H1 (cell line): ENCODE data around the gene PATJ. TPM values are rescaled to one million over a fixed set of nuclear protein-coding genes. Genes with fewer than 3 reads are reported as not detected.

Experiments
- CTCF ChIA-PET: fragments of 300-600 bp; sonication (Branson Sonifier 250); formaldehyde crosslinking; loops from one replicate; lab custom pipeline; 2021; ENCODE audit not compliant: partially characterized antibody; lab: Charles Lee
- POLR2A ChIA-PET: fragments of 300-600 bp; sonication (Branson Sonifier 250); formaldehyde crosslinking; loops from one replicate; lab custom pipeline; 2021; ENCODE audit warnings: inconsistent platforms; ENCODE audit not compliant: partially characterized antibody; lab: Charles Lee
- DNase-seq, 2 experiments: peaks; one replicate each; pipeline versions ENCODE4 v3.0.0 to v3.0.0-alpha.2; 2010 to 2022; ENCODE audit warnings: low spot score in 2 of 2, low read depth in 1 of 2, mixed read lengths in 1 of 2
- FAIRE-seq: peaks from 2 replicates; lab custom pipeline; 2011; peaks lifted over from hg19 to GRCh38; lab: Jason Lieb, UNC
- H2AFZ ChIP-seq: 2 replicates; pipeline ENCODE4 v1.8.1; 2012; ENCODE audit warnings: low read length, inconsistent platforms
- H2AK5ac ChIP-seq: 2 replicates; pipeline ENCODE4 v1.6.1; 2013; ENCODE audit warnings: low read depth, low read length
- H2BK120ac ChIP-seq: replicated peaks from 2 replicates; pipeline ENCODE3; 2013; ENCODE audit warnings: low read depth, low read length, inconsistent platforms
- H2BK12ac ChIP-seq: 2 replicates; pipeline ENCODE4 v1.6.1; 2013; ENCODE audit warnings: low read depth, low read length
- H2BK15ac ChIP-seq: 2 replicates; pipeline ENCODE4 v1.6.1; 2013; ENCODE audit warnings: low read length
- H2BK20ac ChIP-seq: 2 replicates; pipeline ENCODE4 v1.6.1; 2013; ENCODE audit warnings: low read length
- H2BK5ac ChIP-seq: 2 replicates; pipeline ENCODE4 v1.6.1; 2013; ENCODE audit warnings: low read depth, low read length
- H3K14ac ChIP-seq: 2 replicates; pipeline ENCODE4 v1.6.1; 2013; ENCODE audit warnings: inconsistent platforms; ENCODE audit not compliant: insufficient read length
- H3K18ac ChIP-seq: 2 replicates; pipeline ENCODE4 v1.6.1; 2013; ENCODE audit warnings: low read length; ENCODE audit errors: extremely low read depth
- H3K23ac ChIP-seq: 2 replicates; pipeline ENCODE4 v1.6.1; 2013; ENCODE audit warnings: inconsistent platforms; ENCODE audit not compliant: insufficient read length
- H3K23me2 ChIP-seq: 2 replicates; pipeline ENCODE4 v1.6.1; 2013; ENCODE audit warnings: low read depth, low read length
- H3K27ac ChIP-seq: 2 replicates; pipeline ENCODE4 v1.6.1; 2011; ENCODE audit warnings: low read depth, low read length, inconsistent platforms
- H3K27me3 ChIP-seq, 4 experiments: replicated peaks in 1 of 4; 1 replicate in 1 of 4; 2 replicates in 3 of 4; pipeline versions ENCODE4 v1.6.1 to v1.8.1; 2011 to 2013; ENCODE audit warnings: low read length in 3 of 4, mild to moderate bottlenecking in 3 of 4, inconsistent platforms in 2 of 4, mixed read lengths in 2 of 4, moderate library complexity in 1 of 4; ENCODE audit not compliant: control insufficient read depth in 3 of 4, insufficient read depth in 3 of 4; ENCODE audit errors: extremely low read depth in 1 of 4
- H3K36me3 ChIP-seq, 4 experiments: 2 replicates each; pipeline versions ENCODE4 v1.6.1 to v1.8.1; 2011 to 2013; ENCODE audit warnings: mild to moderate bottlenecking in 4 of 4, low read length in 3 of 4, moderate library complexity in 2 of 4, control low read depth in 1 of 4, inconsistent platforms in 1 of 4; ENCODE audit not compliant: insufficient read depth in 4 of 4, control insufficient read depth in 2 of 4
- H3K4ac ChIP-seq: replicated peaks from 2 replicates; pipeline ENCODE3; 2013; ENCODE audit warnings: low read length, low read depth, mixed read lengths, inconsistent platforms; ENCODE audit not compliant: insufficient read length
- H3K4me1 ChIP-seq, 4 experiments: replicated peaks in 1 of 4; 1 replicate in 1 of 4; 2 replicates in 3 of 4; pipeline versions ENCODE4 v1.6.1 to v1.8.1; 2011 to 2013; ENCODE audit warnings: low read length in 3 of 4, inconsistent platforms in 2 of 4, mixed read lengths in 1 of 4; ENCODE audit not compliant: insufficient read depth in 4 of 4, control insufficient read depth in 3 of 4
- H3K4me2 ChIP-seq, 2 experiments: 2 replicates each; pipeline versions ENCODE4 v1.6.1 to v1.8.1; 2011 to 2013; ENCODE audit warnings: low read depth in 2 of 2, low read length in 2 of 2, control low read depth in 1 of 2, inconsistent platforms in 1 of 2, mild to moderate bottlenecking in 1 of 2; ENCODE audit not compliant: insufficient read depth in 1 of 2
- H3K4me3 ChIP-seq, 4 experiments: fragments of 200-600, 300-600 bp in 1 of 4; sonication (generic), shearing (Covaris generic), sonication (Bioruptor Twin) in 1 of 4; 2 replicates each; pipeline versions ENCODE4 v1.5.1 to v1.8.1; 2011 to 2016; ENCODE audit warnings: low read length in 4 of 4, low read depth in 3 of 4, control low read depth in 2 of 4, inconsistent platforms in 2 of 4, mild to moderate bottlenecking in 2 of 4, mixed read lengths in 1 of 4, moderate library complexity in 1 of 4; ENCODE audit not compliant: insufficient read depth in 2 of 4; ENCODE audit errors: extremely low read depth in 1 of 4
- H3K56ac ChIP-seq: replicated peaks from 2 replicates; pipeline ENCODE3; 2013; ENCODE audit warnings: low read depth, mild to moderate bottlenecking, mixed read lengths, low read length, inconsistent platforms; ENCODE audit not compliant: insufficient read length
- H3K79me1 ChIP-seq: 2 replicates; pipeline ENCODE4 v1.6.1; 2013; ENCODE audit warnings: low read depth, low read length, control low read depth
- H3K79me2 ChIP-seq, 2 experiments: 2 replicates each; pipeline versions ENCODE4 v1.6.1 to v1.8.1; 2012 to 2013; ENCODE audit warnings: low read length in 2 of 2, mild to moderate bottlenecking in 2 of 2, inconsistent platforms in 1 of 2; ENCODE audit not compliant: insufficient read depth in 2 of 2, control insufficient read depth in 1 of 2
- H3K9ac ChIP-seq, 4 experiments: replicated peaks in 1 of 4; 1 replicate in 1 of 4; 2 replicates in 3 of 4; pipeline versions ENCODE4 v1.6.1 to v1.8.1; 2011 to 2013; ENCODE audit warnings: low read depth in 3 of 4, low read length in 3 of 4, control low read depth in 2 of 4, mild to moderate bottlenecking in 2 of 4, moderate library complexity in 2 of 4, inconsistent platforms in 1 of 4; ENCODE audit errors: extremely low read depth in 1 of 4
- H3K9me3 ChIP-seq, 2 experiments: 2 replicates each; pipeline versions ENCODE4 v1.6.1 to v1.8.1; 2012 to 2013; ENCODE audit warnings: mild to moderate bottlenecking in 2 of 2, moderate library complexity in 2 of 2, control low read depth in 1 of 2, inconsistent platforms in 1 of 2, low read depth in 1 of 2, low read length in 1 of 2, mixed read lengths in 1 of 2; ENCODE audit not compliant: insufficient read depth in 2 of 2
- H4K20me1 ChIP-seq, 2 experiments: replicated peaks in 1 of 2; 2 replicates each; pipeline versions ENCODE3 to v1.8.1; 2011 to 2013; ENCODE audit warnings: inconsistent platforms in 2 of 2, low read length in 2 of 2, mild to moderate bottlenecking in 1 of 2; ENCODE audit not compliant: insufficient read depth in 2 of 2, control insufficient read depth in 1 of 2
- H4K5ac ChIP-seq: 2 replicates; pipeline ENCODE4 v1.6.1; 2013; ENCODE audit warnings: low read length, low read depth, mixed read lengths, inconsistent platforms; ENCODE audit not compliant: insufficient read length
- H4K8ac ChIP-seq: 2 replicates; pipeline ENCODE4 v1.8.0; 2013; ENCODE audit warnings: mild to moderate bottlenecking, moderate library complexity, low read length, inconsistent platforms; ENCODE audit not compliant: insufficient read depth; ENCODE audit errors: extremely low read depth
- H4K91ac ChIP-seq: replicated peaks from 2 replicates; pipeline ENCODE3; 2013; ENCODE audit warnings: low read length, mixed read lengths, inconsistent platforms; ENCODE audit not compliant: insufficient read length
- BACH1 ChIP-seq: IDR thresholded peaks from 2 replicates; pipeline ENCODE4 v1.6.1; 2012; ENCODE audit warnings: low read length, improper control_type of control experiment
- CHD1 ChIP-seq: IDR thresholded peaks from 2 replicates; pipeline ENCODE4 v1.6.1; 2012; ENCODE audit warnings: low read depth, low read length, improper control_type of control experiment
- CHD2 ChIP-seq: IDR thresholded peaks from 2 replicates; pipeline ENCODE4 v1.6.1; 2012; ENCODE audit warnings: low read length, improper control_type of control experiment
- E2F6 ChIP-seq: IDR thresholded peaks from 2 replicates; pipeline ENCODE4 v1.6.1; 2012; ENCODE audit warnings: inconsistent platforms
- FOSL1 ChIP-seq: IDR thresholded peaks from 2 replicates; pipeline ENCODE4 v1.6.1; 2011; ENCODE audit warnings: mild to moderate bottlenecking, low read depth, low read length, moderate library complexity; ENCODE audit not compliant: insufficient read depth
- HDAC2 ChIP-seq, 2 experiments: fragments of 300-600 bp in 1 of 2; sonication (generic) in 1 of 2; IDR thresholded peaks; 2 replicates each; pipeline ENCODE4 v1.6.1; 2011 to 2012; ENCODE audit warnings: low read depth in 2 of 2, low read length in 2 of 2, mild to moderate bottlenecking in 2 of 2, moderate library complexity in 2 of 2, borderline replicate concordance in 1 of 2, inconsistent platforms in 1 of 2
- JUND ChIP-seq: IDR thresholded peaks from 2 replicates; pipeline ENCODE4 v1.6.1; 2011; ENCODE audit warnings: mild to moderate bottlenecking, improper control_type of control experiment, low read length
- MAFK ChIP-seq: IDR thresholded peaks from 2 replicates; pipeline ENCODE4 v1.6.1; 2012; ENCODE audit warnings: low read depth, mild to moderate bottlenecking, improper control_type of control experiment, low read length
- PHF8 ChIP-seq: fragments of 200-600 bp; sonication (generic); conservative IDR thresholded peaks from 2 replicates; pipeline ENCODE4 v1.7.1; 2012; ENCODE audit warnings: low read depth, mild to moderate bottlenecking, inconsistent platforms, low read length, moderate library complexity
- POLR2A ChIP-seq, 2 experiments: IDR thresholded peaks; 1 replicate in 1 of 2; 2 replicates in 1 of 2; pipeline ENCODE4 v1.6.1; 2011; ENCODE audit warnings: low read depth in 2 of 2, low read length in 2 of 2, mild to moderate bottlenecking in 2 of 2; ENCODE audit errors: control extremely low read depth in 1 of 2
- RXRA ChIP-seq: IDR thresholded peaks from 2 replicates; pipeline ENCODE4 v1.6.1; 2011; ENCODE audit warnings: low read depth, mild to moderate bottlenecking, low read length, moderate library complexity; ENCODE audit not compliant: insufficient read depth
- TCF12 ChIP-seq: IDR thresholded peaks from 2 replicates; pipeline ENCODE4 v1.6.1; 2011; ENCODE audit warnings: low read depth, mild to moderate bottlenecking, low read length
- WGBS, 2 experiments: shearing (Covaris generic) in 1 of 2; methylation state at CpG; one replicate each; pipeline versions ENCODE4 v1.1.6 to v1.1.7; 2013 to 2015; ENCODE audit warnings: low lambda C conversion rate in 2 of 2, mixed read lengths in 2 of 2, inconsistent platforms in 1 of 2, low coverage in 1 of 2, missing lambda C conversion rate in 1 of 2; ENCODE audit not compliant: insufficient replicate concordance in 2 of 2, insufficient coverage in 1 of 2, insufficient read length in 1 of 2; ENCODE audit errors: extremely low coverage in 1 of 2, missing lambda C conversion rate in 1 of 2; 5-methylcytosine and 5-hydroxymethylcytosine counted together
- polyA plus RNA-seq, 7 experiments: library from polyadenylated mRNA; depleted of rRNA in 3 of 7; stranded (reverse) in 5 of 7; unstranded in 2 of 7; fragments of >200 nt in 5 of 7; fragments of 200-250 nt in 2 of 7; gene quantifications; 1 replicate in 5 of 7; 2 replicates in 1 of 7; 4 replicates in 1 of 7; pipeline versions ENCODE4 v1.2.1 to v1.2.3, GENCODE V29; 2011 to 2013; ENCODE audit warnings: missing spikeins in 2 of 7, mixed read lengths in 2 of 7
- total RNA-seq: library from RNA; stranded (reverse); fragmentation: NEBNext Ultra II Directional; extraction: Animal tissue kit (Norgen Biotek cat#: 25700); gene quantifications from 2 replicates; pipeline ENCODE4 v1.2.1, GENCODE V29; 2021

Gene PATJ
- total and polyA plus RNA-seq, 2 of the 8 experiments (the other 6 are each of a cell fraction or from before 2014, with no cell fraction given), result 8.2 to 55.6 TPM

GRCh38 chr1:61699911-61700851, 42.1 kb upstream of the PATJ start:
- H3K4me2 ChIP-seq, result no peak overlapping the region
- H2AFZ ChIP-seq, result no peak overlapping the region
- no peak overlapping the region for H3K23ac ChIP-seq
- no peak overlapping the region for H3K56ac ChIP-seq
- WGBS, 2 experiments, result 92% methylated on average over 3 of the region's 3 CpGs; no CpG with 5 or more reads in 1 of the 2 experiments
- H3K9ac ChIP-seq, result no peak overlapping the region
- H2BK20ac ChIP-seq, result no peak overlapping the region
- CTCF ChIA-PET, result interaction anchor here (1.0 to 1.5 kb wide), 3 partner anchors 20 to 151 kb away, joined by 3 to 4 read pairs (median 3); no protein-coding TSS in a partner anchor
- H3K36me3 ChIP-seq, result peaks cover 0 to 19% (median 6%) of the 10 kb centered on the region in 4 experiments; a peak in 7 of 8 replicates
- no peaks in the 10 kb centered on the region for H3K79me2 ChIP-seq
- POLR2A ChIA-PET, result no interaction called here
- H3K4me1 ChIP-seq, result no peaks in the 10 kb centered on the region
- no peak overlapping the region for H4K8ac ChIP-seq
- no peak overlapping the region for H2BK12ac ChIP-seq
- no peak for DNase-seq
- no peaks in the 10 kb centered on the region for H3K79me1 ChIP-seq
- H3K4me3 ChIP-seq, result no peak overlapping the region
- no peak overlapping the region for H3K14ac ChIP-seq
- H2BK5ac ChIP-seq, result no peak overlapping the region
- no peak overlapping the region for H3K27ac ChIP-seq
- H3K27me3 ChIP-seq, result no peaks in the 10 kb centered on the region
- no peak overlapping the region for H2BK120ac ChIP-seq
- no peak overlapping the region for H3K18ac ChIP-seq
- no peak for FAIRE-seq
- peaks cover 0 to 1% of the 10 kb centered on the region in 2 experiments for H4K20me1 ChIP-seq
- H4K91ac ChIP-seq, result no peak overlapping the region
- H3K23me2 ChIP-seq, result peaks cover 3% of the 10 kb centered on the region; the same call in 1 of the 2 replicates
- no peak overlapping the region for H2BK15ac ChIP-seq
- no peaks in the 10 kb centered on the region for H3K9me3 ChIP-seq
- no peak overlapping the region for H2AK5ac ChIP-seq
- H3K4ac ChIP-seq, result no peak overlapping the region
- no peak overlapping the region for H4K5ac ChIP-seq
- TF ChIP-seq RXRA, result no peak
- no peak for TF ChIP-seq FOSL1
- no peak for TF ChIP-seq JUND
- TF ChIP-seq MAFK, result no peak
- no peak for TF ChIP-seq E2F6
- no peak for TF ChIP-seq HDAC2 (IDR thresholded peaks at IDR 0.05; ENCODE audit: borderline replicate concordance in 1 of 2, low read depth in 2 of 2, low read length in 2 of 2)
- TF ChIP-seq TCF12, result no peak
- no peak for TF ChIP-seq CHD1
- no peak for TF ChIP-seq PHF8
- no peak for TF ChIP-seq POLR2A (IDR thresholded peaks at IDR 0.05; ENCODE audit: control extremely low read depth in 1 of 2, low read depth in 2 of 2, low read length in 2 of 2)
- no peak for TF ChIP-seq BACH1
- TF ChIP-seq CHD2, result no peak
